CD4-positive, alpha-beta T cell treated with Interleukin-15 for 1 hour (primary cell): ENCODE measurements around the gene SYCP2.
"Not testable (repeated sequence)": the region's sequence is repeated elsewhere in the genome, so short reads cannot be mapped to it uniquely, and the experiment has no call there.

Source experiments
- DNase-seq: peaks from one replicate; pipeline ENCODE4 v3.0.0-alpha.2; 2020

The SYCP2 gene, protein sequence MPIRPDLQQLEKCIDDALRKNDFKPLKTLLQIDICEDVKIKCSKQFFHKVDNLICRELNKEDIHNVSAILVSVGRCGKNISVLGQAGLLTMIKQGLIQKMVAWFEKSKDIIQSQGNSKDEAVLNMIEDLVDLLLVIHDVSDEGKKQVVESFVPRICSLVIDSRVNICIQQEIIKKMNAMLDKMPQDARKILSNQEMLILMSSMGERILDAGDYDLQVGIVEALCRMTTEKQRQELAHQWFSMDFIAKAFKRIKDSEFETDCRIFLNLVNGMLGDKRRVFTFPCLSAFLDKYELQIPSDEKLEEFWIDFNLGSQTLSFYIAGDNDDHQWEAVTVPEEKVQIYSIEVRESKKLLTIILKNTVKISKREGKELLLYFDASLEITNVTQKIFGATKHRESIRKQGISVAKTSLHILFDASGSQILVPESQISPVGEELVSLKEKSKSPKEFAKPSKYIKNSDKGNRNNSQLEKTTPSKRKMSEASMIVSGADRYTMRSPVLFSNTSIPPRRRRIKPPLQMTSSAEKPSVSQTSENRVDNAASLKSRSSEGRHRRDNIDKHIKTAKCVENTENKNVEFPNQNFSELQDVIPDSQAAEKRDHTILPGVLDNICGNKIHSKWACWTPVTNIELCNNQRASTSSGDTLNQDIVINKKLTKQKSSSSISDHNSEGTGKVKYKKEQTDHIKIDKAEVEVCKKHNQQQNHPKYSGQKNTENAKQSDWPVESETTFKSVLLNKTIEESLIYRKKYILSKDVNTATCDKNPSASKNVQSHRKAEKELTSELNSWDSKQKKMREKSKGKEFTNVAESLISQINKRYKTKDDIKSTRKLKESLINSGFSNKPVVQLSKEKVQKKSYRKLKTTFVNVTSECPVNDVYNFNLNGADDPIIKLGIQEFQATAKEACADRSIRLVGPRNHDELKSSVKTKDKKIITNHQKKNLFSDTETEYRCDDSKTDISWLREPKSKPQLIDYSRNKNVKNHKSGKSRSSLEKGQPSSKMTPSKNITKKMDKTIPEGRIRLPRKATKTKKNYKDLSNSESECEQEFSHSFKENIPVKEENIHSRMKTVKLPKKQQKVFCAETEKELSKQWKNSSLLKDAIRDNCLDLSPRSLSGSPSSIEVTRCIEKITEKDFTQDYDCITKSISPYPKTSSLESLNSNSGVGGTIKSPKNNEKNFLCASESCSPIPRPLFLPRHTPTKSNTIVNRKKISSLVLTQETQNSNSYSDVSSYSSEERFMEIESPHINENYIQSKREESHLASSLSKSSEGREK (N-terminal part only)

DNA sequence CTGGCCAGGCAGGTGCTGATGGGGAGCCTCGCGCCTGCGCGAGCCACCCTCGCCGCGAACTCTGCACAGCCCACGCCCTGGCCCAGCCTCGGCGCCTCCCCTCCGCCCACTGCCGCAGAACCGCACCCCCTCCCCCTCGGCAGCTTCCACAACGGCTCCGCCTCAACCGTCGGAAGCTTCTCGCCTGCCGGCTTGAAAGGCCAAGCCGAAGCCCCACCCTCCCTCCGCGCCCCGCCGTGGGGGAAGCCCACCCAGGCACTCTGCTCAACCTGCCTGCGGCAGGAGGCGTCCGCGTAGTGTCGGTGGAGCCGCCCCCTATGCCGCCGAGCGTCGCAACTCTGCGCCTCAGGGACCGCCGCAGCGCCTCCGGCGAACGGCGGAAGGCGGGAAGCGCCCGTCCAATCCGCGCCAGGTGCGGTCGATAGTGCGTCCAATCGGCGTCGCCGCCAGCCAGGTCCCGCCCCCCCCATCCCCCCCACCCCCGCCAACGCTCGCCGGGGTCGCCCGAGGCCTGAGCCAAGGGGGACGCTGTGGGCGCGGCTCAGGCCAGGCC is at the start of gene SYCP2:
TSS of gene SYCP2 (minus strand) at position 342 of the 553 bp plus-strand sequence. CDS start 11,224 bp downstream, outside the sequence.
- peak; percentile 74 for DNase-seq

DNA sequence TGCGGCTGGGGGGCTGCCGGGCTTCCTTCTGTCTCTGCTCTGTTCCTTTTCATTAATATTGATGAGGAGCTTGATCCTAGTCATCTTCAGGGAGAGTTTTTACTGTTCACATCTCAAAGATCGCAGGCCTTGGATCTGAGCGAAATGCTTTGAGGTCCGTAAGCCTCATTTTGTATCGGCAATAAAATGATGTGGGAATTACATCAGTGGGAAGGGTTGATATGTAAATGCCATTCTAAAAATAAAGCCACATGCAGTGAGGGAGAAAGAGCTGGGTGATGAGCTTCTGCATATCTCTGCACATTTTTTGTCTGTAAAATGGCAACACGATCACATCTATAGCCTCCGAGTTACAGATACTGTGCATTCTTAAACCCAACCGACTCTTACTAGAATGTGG is 49.6 kb upstream of the SYCP2 start:
- no peak for DNase-seq

DNA sequence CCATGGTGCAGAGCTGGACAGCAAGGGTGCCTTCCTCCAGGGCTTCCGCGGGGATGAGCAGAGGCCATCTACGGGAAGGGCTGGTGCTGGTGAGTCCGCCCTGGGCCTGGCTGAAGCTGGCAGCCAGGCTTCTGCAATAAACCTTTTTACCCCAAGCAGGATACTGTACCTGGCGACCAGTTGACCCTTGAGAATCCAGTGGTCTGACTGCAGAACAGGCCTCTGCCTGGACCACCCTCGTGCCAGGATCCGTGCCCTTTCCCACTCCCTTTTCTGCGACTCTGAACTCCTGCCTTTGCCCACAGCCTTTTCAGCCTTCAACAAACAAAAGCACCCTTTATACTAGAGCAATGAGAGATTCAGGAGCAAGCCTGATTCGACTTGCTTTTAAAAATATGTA is 43.6 kb upstream of the SYCP2 start:
- no peak for DNase-seq

DNA sequence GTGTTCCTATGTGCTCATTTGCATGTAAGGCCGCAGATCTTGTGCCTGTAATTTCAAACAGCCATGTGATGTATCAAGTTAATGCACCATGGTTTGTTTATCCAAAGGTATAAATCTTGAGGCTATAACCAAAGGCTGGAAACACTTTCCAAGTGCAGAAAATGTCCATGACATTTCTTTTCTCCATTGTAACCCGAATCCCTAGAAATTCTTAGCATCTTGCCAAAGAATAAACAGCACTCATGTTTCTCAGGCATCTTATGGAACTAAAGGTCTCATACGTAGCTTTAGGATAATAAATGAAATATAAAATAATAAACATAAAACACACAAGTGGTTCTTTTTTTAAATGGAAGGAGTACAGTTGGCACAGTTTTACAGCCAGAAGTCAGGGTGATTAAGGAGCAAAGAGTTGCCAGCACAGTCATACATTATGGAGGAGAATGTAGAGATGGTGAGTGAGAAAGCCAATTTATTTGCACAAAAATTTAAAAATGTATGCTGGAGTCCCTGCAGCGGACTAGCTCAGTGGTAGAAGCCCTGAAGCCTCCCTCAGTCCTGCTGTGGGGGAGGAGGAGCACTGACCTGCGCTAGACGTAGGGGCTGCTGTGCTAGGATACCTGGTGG is 42.8 kb upstream of the SYCP2 start:
- no peak for DNase-seq

DNA sequence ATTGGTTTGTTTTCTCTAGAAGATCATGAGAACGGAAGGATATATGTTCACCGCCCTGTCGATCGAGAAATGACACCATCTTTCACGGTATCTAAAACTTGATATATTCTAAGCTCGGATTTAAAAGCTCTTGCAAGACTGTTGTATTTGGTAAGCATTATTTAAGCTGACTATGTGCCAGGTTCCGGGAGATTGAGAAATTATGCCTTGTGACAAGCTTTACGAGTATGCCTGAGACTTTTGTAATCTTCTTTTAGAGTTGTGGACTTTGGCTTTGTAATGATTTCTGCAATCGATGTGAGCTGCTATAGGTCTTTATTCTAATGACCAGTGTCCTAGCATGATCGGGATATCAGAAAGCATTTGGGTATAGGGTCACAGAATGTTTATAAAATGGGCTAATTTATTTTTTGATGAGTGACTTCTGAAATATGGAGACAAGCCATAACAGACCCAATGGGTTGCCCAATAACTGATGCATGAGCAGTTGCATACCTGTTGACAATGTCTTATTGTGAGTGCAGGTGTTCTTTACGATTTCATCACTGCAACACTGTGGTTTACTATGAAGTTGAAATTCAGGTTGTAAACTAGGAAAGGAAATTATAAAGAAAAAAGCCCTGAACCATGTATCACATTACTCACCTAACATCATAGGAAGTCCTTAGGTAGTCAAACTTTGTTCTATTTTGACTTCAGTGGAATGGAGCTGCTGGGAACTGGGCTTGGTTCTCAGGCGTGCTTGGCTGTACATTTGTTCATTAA is 38.8 kb upstream of the SYCP2 start:
- DNase-seq: no peak

DNA sequence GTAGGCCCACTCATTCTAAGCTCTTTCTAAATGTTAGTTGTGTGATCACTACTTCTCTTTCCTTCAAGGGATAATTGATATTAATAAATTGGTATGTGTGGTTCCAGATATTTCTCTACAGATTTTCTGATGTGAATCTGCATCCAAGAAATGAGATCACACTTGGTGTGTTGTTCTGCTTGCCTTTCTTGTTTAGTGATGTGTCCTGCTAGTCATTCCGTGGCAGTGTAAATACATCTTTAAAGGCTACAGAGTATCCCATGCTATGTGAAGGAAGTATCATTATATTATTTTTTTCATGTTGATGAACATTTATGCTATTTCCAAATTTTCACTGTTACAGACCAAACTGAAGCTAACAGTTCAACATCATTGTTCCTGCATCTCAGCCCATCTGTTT is 38.0 kb upstream of the SYCP2 start:
- DNase-seq: no peak

DNA sequence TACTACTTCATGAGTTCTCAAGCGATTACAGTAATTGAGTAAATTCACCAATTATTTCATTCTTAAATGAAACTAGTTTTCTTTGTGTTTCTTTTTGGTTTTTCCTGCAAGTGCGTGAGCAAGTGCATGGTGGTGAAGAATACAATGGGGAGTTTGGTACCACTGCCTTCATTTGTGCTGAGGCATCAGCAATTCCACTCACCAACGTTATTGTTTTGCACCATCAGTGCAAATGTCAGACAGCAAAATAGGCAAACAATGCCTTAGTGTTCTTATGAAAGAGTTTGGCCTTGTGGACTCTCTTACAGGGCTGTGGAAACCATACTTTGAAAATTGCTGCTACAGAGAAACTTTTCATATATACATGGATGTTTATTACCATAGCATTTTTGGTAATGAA is 33.0 kb upstream of the SYCP2 start:
- no peak for DNase-seq

DNA sequence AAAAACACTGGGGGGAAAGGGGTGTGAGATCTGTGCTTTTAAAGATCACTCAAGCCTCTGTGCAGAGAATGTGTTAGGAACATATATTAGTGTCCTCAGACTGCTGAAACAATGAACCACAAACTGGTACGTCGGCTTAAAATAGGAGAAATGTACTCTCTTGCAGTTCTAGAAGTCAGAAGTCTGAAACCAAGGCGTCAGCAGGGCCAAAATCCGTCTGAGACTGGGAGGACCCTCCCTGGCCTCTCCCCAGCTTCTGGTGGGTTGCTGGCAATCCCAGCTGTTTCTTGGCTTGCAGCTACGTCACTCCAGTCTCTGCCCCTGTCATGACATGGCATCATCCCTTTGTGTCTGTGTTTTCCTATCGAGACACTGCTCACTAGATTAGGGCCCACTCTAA is 28.7 kb upstream of the SYCP2 start:
- no peak for DNase-seq

DNA sequence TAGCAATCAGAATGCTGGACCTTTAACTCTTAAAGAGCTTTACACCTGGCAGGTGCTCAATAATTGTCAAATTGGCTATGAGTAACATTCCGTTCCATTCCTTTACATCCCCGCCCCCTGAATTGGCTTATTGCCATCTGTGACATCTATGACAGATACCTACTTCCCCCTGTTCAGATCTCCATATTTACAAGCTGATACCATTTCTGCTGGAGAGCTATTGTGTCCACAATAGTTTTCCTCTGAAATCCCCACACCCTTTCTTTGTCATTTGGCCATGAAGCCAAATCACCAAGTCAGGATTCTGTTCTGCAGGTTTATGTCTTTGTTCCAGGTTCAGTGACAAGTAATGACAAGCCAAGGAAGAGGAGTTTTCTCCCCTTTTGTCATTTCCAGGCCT is 28.0 kb upstream of the SYCP2 start:
- no peak for DNase-seq

DNA sequence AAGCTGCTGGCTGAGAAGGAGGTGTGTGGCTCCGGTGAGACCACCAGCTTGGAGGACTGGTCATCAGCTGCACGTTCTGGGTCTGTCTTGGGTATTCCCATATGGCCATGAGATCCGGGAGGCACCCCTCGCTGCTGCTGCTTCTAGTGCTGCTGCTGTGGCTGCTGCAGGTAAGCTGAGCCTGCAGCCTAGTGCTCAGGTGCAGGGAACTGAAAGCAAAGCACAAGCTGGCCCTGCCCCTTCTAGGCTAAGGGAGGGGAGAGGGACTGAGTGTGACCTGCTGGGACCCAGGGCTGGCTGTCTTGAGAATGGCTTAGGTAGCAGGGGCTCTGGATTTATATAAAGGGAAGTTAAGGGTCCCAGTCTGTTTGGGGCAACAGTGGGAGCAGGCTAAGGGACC is 25.2 kb upstream of the SYCP2 start:
- no peak for DNase-seq

DNA sequence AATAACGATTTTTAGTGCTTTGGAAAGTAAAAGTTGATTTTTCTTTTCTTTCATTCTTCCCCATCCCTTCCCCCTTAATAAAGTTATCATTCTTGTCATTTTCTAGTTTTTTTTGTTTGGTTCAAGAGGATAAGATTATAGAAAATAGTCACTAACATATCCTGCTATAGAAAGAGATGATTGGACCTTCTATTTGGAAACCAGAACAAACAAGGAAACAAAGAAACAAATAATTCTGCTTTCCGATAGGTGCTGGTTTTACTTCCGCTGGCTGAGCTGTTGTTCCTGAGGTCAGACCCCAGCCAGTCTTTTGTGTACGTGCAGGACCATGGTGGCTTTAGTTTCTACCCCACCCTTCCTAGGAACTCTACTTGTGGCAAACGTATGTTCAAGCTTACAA is 24.7 kb upstream of the SYCP2 start, which contains the start of gene CDH26:
TSS of gene CDH26 (plus strand) at position 301 of the 400 bp plus-strand sequence. CDS start 304 bp downstream, outside the sequence.
- DNase-seq: no peak

DNA sequence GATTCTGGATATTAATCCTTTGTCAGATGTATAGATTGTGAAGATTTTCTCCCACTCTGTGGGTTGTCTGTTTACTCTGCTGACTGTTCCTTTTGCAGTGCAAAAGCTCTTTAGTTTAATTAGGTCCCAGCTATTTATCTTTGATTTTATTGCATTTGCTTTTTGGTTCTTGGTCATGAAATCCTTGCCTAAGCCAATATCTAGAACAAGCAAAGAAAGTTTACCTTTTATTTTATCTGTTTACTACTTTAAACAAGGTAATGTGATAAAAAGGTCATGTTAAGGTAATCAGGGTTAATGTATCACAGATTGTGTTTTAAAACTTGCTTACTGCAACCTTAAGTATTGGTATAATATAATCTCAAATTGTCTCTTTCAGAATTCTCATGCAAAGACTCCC is 24.1 kb upstream of the SYCP2 start:
- DNase-seq: not testable (repeated sequence)

DNA sequence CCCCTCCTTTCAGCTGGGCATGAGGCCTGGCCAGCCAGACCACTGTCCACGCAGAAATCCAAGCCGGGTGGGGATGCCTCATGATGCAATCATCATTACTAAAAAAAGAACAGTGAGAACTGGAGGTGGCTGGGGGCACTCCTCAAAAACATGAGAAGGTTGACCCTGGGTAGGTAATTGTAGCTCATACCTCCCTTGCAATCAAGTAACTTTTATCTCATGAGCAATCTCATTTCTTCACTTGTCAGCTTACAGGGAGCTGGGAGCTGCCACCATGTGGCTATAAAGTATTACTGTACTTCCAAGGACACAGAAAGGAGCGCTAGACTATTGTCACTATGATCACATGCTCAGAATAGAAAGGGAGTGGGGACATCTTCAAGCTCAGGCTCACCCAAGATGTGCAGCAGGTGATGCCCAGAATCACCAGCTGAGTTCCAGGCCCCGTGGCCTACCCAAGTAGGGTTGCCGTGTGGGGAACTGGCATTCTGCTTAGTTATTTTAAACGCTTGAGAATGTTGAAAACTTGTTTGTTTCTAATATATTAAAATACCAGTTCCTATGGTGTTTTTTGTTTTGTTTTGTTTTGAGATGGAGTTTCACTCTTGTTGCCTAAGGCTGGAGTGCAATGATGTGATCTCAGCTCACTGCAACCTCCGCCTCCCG is 21.8 kb upstream of the SYCP2 start:
- DNase-seq: no peak

DNA sequence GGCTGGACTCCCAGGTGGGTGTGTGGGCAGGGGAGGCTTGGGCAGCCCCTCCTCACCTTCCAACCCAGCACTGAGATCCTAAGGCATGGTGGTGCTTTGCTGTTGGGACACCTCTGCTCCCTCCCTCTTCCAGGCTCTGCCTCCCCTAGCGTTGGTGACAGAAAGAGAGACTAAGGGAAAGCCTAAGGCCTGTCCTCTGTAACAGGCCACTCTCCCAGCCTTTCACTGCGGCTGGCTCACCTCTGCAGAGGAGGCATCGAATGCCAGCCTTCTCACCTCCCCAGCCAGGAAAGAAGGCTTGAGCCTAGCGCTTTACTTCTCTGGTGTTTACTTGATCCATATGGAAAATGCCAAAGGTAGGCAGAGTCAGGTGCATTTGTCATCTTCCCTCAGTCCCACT is 21.3 kb upstream of the SYCP2 start:
- no peak for DNase-seq

DNA sequence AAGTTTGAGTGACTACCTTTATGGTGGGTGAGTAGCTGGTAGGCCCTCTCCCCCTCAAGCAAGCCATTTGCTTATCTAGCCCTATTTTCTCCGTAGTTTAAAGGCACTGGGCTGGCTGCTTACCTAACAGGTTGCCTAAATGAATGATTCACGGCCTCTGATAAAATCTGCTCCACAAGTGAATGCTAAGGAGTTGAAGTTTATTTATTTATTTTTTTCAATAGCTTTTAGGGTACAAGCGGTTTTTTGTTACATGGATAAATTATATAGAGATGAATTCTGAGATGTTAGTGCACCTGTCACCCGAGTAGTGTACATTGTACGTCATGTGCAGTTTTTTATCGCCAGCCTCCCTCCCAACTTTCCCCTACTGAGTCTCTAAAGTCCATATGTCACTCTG is 16.5 kb upstream of the SYCP2 start:
- no peak for DNase-seq

DNA sequence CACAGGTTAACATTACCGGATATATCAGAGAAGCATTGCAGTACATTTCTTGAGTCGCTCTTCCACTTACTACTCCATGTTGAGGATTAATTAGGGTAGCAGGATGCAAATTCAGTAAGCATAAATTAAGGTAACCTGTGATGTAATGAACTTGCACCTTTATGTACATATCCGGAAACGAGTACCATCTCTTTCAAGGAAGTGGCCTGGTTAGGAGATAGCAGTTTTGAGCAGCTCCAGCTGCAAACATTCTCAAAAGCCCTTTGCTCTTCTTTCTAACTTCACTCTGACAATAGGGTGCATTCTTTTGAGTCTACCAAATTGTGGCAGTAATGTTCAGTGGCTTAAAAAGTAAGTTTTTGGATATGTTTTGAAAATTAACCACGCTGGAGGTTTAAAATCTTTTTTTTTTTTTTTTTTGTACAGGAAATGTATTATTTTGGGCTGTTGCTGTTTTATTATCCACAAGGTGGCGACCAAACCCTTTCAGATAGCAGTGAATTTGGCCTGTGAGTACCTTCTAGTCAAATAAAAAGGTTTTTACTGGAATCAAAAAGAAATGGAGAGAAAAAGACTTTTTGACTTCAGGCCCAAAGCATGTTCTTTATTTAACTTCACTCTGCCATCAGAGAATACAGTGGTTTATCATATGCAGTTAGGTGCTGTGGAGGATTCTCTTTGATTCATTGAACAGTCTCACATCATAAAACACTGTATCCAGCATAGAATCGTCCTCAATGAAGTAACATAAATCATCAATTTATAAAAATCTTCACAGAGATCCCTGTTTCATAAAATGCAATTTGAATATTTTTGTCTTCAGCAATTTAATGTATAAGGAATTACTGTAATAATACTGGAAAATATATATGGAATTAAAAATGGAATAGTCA is 15.6 kb upstream of the SYCP2 start:
- DNase-seq: no peak

DNA sequence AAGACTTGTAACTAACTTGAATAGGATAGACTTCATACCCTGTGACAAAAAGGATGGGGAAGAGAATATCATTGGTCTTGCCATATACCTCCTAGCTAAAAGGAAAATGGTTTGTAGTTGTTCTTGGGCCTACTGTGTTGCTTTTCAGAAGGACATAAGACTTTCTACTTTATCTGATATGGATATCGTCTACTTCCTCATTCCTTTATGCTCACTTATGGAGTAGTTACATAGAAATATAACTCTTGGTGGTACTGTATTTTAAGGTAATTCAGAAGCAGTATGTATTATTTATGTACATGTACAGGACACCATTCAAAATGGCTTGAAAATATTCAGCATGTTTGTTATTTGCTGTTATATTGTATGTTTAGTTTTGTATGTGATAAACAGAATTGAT is 14.8 kb upstream of the SYCP2 start:
- no peak for DNase-seq

DNA sequence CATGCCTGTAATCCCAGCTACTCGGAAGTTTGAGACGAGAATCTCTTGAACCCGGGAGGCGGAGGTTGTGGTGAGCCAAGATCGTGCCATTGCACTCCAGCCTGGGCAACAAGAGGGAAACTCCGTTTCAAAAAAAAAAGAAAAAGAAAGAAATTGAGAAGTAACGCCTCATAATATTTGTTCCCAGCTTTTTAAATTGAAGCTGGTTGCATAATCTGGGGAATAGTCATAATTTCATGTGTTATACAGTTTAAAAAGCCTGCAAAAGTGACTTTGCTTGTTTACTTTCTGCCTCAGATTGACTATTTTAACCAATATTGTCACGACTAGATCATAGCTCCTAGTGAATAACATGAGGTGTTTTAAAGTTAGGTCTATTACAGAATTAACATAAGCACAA is 13.9 kb upstream of the SYCP2 start:
- DNase-seq: no peak

DNA sequence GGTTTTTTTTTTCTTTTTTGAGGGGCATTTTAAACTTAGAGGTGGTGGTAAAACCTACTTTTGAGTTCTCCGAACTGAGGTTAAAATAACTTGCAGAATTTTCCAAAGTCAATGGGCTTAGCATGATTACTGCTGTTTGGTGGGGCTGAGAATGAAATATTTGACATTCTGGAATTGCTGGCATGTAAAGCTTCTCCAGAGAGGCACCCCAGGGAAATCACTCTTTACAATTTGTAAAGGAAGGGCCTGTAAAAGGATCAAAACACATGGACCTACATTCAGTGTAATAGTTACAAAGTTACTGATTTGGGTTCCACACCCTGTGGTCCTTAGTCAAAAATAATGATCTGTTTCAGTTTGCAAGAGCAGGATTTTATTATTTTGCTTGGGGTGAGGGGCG is 12.3 kb upstream of the SYCP2 start:
- DNase-seq: no peak

DNA sequence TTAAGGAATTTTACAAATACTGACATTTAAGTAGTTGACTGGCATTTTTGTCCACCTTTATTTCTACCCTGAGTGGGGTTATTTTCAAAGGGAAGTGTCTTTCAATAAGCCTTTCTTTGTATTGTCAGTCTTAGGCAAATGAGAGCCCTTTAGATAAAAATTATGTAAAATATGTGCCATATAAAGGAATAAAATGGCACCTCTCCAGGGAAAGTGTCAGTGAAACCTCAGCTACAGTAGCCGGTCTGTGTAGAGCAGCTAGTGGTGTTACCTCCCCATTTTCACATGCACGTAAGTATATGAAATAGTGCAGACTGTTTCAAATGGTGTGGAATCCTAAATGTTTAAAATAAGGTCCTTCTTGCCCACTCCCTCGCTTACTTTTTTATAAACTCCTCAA is 11.7 kb upstream of the SYCP2 start:
- DNase-seq: no peak
